ENCODE measurements around the gene SOS1. TPM values are rescaled to one million over a fixed set of nuclear protein-coding genes. Genes with fewer than 3 reads are reported as not detected.

SOS1 gene
- total RNA-seq, 1 experiment from 2014 or later: 28.4 TPM

- ATAC-seq: no peak
- Mint-ChIP-seq H3K9me3 (peaks cover 10% of the 10 kb centered on the region), H3K27ac (no peak overlapping the region), H3K4me1 (no peaks in the 10 kb centered on the region), H3K4me3 (no peak overlapping the region), H3K27me3 (ENCODE audit: low read depth) (no peaks in the 10 kb centered on the region), H3K36me3 (peaks cover 10% of the 10 kb centered on the region)
- DNase-seq (ENCODE audit: low spot score): no peak
- POLR2A ChIA-PET: no interaction called here
- TF ChIP-seq IRF1 (CRISPR knock-in tag; IDR thresholded peaks at IDR 0.05) (no peak), ATF3 (CRISPR knock-in tag; conservative IDR thresholded peaks at IDR 0.05) (no peak), USF1 (CRISPR knock-in tag; IDR thresholded peaks at IDR 0.05) (no peak), ZMAT4 (CRISPR knock-in tag; IDR thresholded peaks at IDR 0.05) (no peak), KAT7 (CRISPR knock-in tag; IDR thresholded peaks at IDR 0.05; ENCODE audit: borderline replicate concordance) (no peak), NR1H2 (CRISPR knock-in tag; IDR thresholded peaks at IDR 0.05) (no peak), RELA (CRISPR knock-in tag; IDR thresholded peaks at IDR 0.05; ENCODE audit: borderline replicate concordance) (no peak), USF2 (CRISPR knock-in tag; IDR thresholded peaks at IDR 0.05) (no peak), ERG (CRISPR knock-in tag; IDR thresholded peaks at IDR 0.05) (no peak), ATF1 (CRISPR knock-in tag; IDR thresholded peaks at IDR 0.05) (no peak), NR2C2 (CRISPR knock-in tag; IDR thresholded peaks at IDR 0.05) (no peak), MYBL2 (CRISPR knock-in tag; IDR thresholded peaks at IDR 0.05) (no peak), ZNF671 (CRISPR knock-in tag; IDR thresholded peaks at IDR 0.05) (no peak)
- CTCF ChIA-PET: no interaction called here
Measured at GRCh38 chr2:39080152-39080551, 40.7 kb downstream of the SOS1 start.

GRCh38 chr2:39069890-39070465 lies 50.9 kb downstream of the SOS1 start:
- peak overlapping the region; percentile 1; the same call in 1 of the 2 replicates for H3K27ac Mint-ChIP-seq
- ATAC-seq (no peak), DNase-seq (ENCODE audit: low spot score) (no peak)
- H3K27me3 Mint-ChIP-seq (ENCODE audit: low read depth): no peaks in the 10 kb centered on the region
- no peak for TF ChIP-seq E2F4 (CRISPR knock-in tag; IDR thresholded peaks at IDR 0.05; ENCODE audit: borderline replicate concordance, low read depth)
- no peak for TF ChIP-seq CTCF (IDR thresholded peaks at IDR 0.05)
- no peak for TF ChIP-seq ATF1 (CRISPR knock-in tag; IDR thresholded peaks at IDR 0.05)
- no peak for TF ChIP-seq ZBTB43 (CRISPR knock-in tag; IDR thresholded peaks at IDR 0.05)
- no peak for TF ChIP-seq USF2 (CRISPR knock-in tag; IDR thresholded peaks at IDR 0.05)
- no peak for TF ChIP-seq PRDM15 (CRISPR knock-in tag; IDR thresholded peaks at IDR 0.05)
- TF ChIP-seq NR2C2 (CRISPR knock-in tag; IDR thresholded peaks at IDR 0.05): no peak
- TF ChIP-seq ERG (CRISPR knock-in tag; IDR thresholded peaks at IDR 0.05): no peak
- TF ChIP-seq NFE2L1 (CRISPR knock-in tag; IDR thresholded peaks at IDR 0.05): no peak
- no peak overlapping the region for H3K4me3 Mint-ChIP-seq
- no peaks in the 10 kb centered on the region for H3K9me3 Mint-ChIP-seq
- 0 out of 2 replicates have a peak, but pooled peaks cover 2% of the 10 kb centered on the region for H3K36me3 Mint-ChIP-seq
- H3K4me1 Mint-ChIP-seq: peaks cover 23% of the 10 kb centered on the region
- ChIA-PET CTCF (interaction anchor here (1.1 kb wide), 1 partner anchor 158 kb away, joined by 5 read pairs; no protein-coding TSS in a partner anchor), POLR2A (no interaction called here)

Data from WTC11 (cell line).